ENCODE results near the gene TIMM50.

The TIMM50 gene

GRCh38 chr19:39508629-39509028 is 28.0 kb downstream of the TIMM50 start:
- no peak for DNase-seq (ENCODE audit: low read depth, low spot score)
- no peak overlapping the region for H3K4me3 ChIP-seq (ENCODE audit: low read depth, low read length)
- in situ Hi-C loops (cut with HindIII; ENCODE audit: low sequenced_read_pairs) = no loop called here
- TF ChIP-seq CTCF (IDR thresholded peaks at IDR 0.05; ENCODE audit: low read depth, low read length) = no peak

GRCh38 chr19:39509233-39509632 is 28.6 kb downstream of the TIMM50 start:
- no peak for TF ChIP-seq CTCF (IDR thresholded peaks at IDR 0.05; ENCODE audit: low read depth, low read length)
- in situ Hi-C loops (cut with HindIII; ENCODE audit: low sequenced_read_pairs) = no loop called here
- no peak for DNase-seq (ENCODE audit: low read depth, low spot score)
- H3K4me3 ChIP-seq (ENCODE audit: low read depth, low read length) = no peak overlapping the region

DNA sequence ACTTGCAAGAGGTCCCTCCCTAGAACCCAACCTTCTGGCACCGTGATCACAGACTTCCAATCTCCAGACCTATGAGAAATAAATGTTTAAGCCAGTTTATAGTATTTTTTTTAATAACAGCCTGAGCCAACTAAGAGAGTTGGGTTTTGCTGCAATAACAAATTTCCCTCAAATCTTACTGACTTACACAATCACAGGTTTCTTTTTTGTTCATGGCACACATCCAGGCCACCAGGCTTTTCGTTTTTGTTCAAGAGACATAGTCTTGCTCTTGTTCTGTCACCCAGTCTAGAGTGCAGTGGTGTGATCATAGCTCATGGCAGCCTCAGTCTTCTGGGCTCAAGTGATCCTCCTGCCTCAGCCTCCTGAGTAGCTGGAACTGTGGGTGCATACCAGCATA is 32.4 kb downstream of the TIMM50 start:
- in situ Hi-C loops (cut with HindIII; ENCODE audit: low sequenced_read_pairs) = no loop called here
- no peak for DNase-seq (ENCODE audit: low read depth, low spot score)
- no peak for TF ChIP-seq CTCF (IDR thresholded peaks at IDR 0.05; ENCODE audit: low read depth, low read length)
- H3K4me3 ChIP-seq (ENCODE audit: low read depth, low read length) = no peak overlapping the region

GRCh38 chr19:39514840-39515550 is 34.4 kb downstream of the TIMM50 start, which contains the start of gene SELENOV:
Gene SELENOV (plus strand): TSS chr19:39515139. CDS start chr19:39515213, 74 bp downstream.
- TF ChIP-seq CTCF (IDR thresholded peaks at IDR 0.05; ENCODE audit: low read depth, low read length) = no peak
- in situ Hi-C loops (cut with HindIII; ENCODE audit: low sequenced_read_pairs) = no loop called here
- DNase-seq (ENCODE audit: low read depth, low spot score) = no peak
- peak within 1 kb of the TSS; percentile 3 for H3K4me3 ChIP-seq (ENCODE audit: low read depth, low read length)

DNA sequence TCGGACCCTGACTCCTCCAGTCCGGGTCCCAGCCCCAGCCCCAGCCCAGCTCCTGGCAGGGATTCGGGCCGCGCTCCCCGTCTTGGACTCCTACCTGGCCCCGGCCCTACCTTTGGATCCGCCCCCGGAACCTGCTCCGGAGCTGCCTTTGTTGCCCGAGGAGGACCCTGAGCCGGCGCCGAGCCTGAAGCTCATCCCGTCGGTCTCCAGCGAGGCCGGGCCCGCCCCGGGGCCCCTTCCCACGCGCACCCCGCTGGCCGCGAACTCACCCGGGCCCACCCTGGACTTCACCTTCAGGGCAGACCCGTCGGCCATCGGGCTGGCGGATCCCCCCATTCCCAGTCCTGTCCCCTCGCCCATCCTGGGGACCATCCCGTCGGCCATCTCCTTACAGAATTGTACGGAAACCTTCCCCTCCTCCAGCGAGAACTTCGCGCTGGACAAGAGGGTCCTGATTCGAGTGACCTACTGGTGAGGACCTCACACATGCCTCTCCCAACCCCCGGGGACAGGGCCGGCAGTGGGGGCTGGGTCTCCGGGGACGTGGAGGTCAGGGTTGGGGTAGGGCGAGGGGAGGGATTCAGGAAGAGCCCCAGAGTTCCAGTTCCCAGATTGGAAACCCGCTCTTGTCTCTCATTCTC is 35.0 kb downstream of the TIMM50 start:
- H3K4me3 ChIP-seq (ENCODE audit: low read depth, low read length) = no peak overlapping the region
- in situ Hi-C loops (cut with HindIII; ENCODE audit: low sequenced_read_pairs) = no loop called here
- TF ChIP-seq CTCF (IDR thresholded peaks at IDR 0.05; ENCODE audit: low read depth, low read length) = no peak
- DNase-seq (ENCODE audit: low read depth, low spot score) = no peak

DNA sequence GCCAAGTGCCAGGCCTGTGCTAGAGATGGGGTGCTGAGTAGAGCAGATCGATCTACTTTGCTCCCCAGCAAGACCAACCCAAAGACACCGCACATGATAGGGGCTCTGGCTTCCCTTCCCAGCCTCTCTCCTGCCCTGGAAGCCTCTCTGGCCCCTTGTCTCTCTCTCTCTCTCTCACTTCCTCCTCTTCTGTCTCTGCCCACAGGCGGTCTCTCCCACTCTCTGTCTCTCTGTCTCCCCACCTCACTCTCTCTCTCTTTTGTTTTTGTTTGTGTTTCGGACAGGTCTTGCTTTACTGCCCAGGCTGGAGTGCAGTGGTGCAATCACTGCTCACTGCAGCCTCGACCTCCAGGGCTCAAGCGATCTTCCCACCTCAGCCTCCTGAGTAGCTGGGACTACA is 35.6 kb downstream of the TIMM50 start:
- in situ Hi-C loops (cut with HindIII; ENCODE audit: low sequenced_read_pairs) = no loop called here
- no peak overlapping the region for H3K4me3 ChIP-seq (ENCODE audit: low read depth, low read length)
- no peak for DNase-seq (ENCODE audit: low read depth, low spot score)
- no peak for TF ChIP-seq CTCF (IDR thresholded peaks at IDR 0.05; ENCODE audit: low read depth, low read length)

Measured in astrocyte of the spinal cord (primary cell).